Common myeloid progenitor, CD34-positive (primary cell): ENCODE measurements around the gene CD160.

Experiments
- CTCF ChIA-PET: fragments of 350-600 bp; sonication (Branson Sonifier 250); formaldehyde crosslinking; loops from one replicate; lab custom pipeline; 2021; ENCODE audit warnings: antibody characterized with exemption; lab: Charles Lee
- POLR2A ChIA-PET: fragments of 350-600 bp; sonication (Branson Sonifier 250); formaldehyde crosslinking; loops from one replicate; lab custom pipeline; 2021; ENCODE audit warnings: antibody characterized with exemption; lab: Charles Lee
- DNase-seq, 3 donors: peaks; one replicate each; pipeline versions ENCODE4 v3.0.0 to v3.0.0-alpha.2; 2013
- H3K27ac ChIP-seq, 2 experiments: 1 replicate in 1 of 2; 2 replicates in 1 of 2; pipeline ENCODE4 v1.7.0; 2013; ENCODE audit warnings: inconsistent platforms in 2 of 2, low read length in 2 of 2, mild to moderate bottlenecking in 2 of 2, low read depth in 1 of 2, moderate library complexity in 1 of 2; ENCODE audit not compliant: severe bottlenecking in 2 of 2, insufficient read depth in 1 of 2, poor library complexity in 1 of 2
- H3K27me3 ChIP-seq, 5 experiments: replicated peaks in 2 of 5; 1 replicate in 3 of 5; 2 replicates in 2 of 5; pipeline versions ENCODE4 v1.6.1 to v1.7.0; 2013; ENCODE audit warnings: low read length in 4 of 5, mild to moderate bottlenecking in 2 of 5, moderate library complexity in 2 of 5, inconsistent platforms in 1 of 5; ENCODE audit not compliant: insufficient read depth in 5 of 5, control insufficient read depth in 4 of 5
- H3K36me3 ChIP-seq, 4 experiments: 1 replicate in 2 of 4; 2 replicates in 2 of 4; pipeline versions ENCODE4 v1.6.1 to v1.7.0; 2013; ENCODE audit warnings: low read length in 3 of 4, control low read depth in 1 of 4, mild to moderate bottlenecking in 1 of 4; ENCODE audit not compliant: control insufficient read depth in 4 of 4, insufficient read depth in 4 of 4
- H3K4me1 ChIP-seq, 4 experiments: 1 replicate in 3 of 4; 2 replicates in 1 of 4; pipeline versions ENCODE4 v1.6.1 to v1.7.1; 2013; ENCODE audit warnings: low read length in 3 of 4, mild to moderate bottlenecking in 3 of 4, control low read depth in 1 of 4, inconsistent platforms in 1 of 4, moderate library complexity in 1 of 4; ENCODE audit not compliant: control insufficient read depth in 4 of 4, insufficient read depth in 4 of 4; ENCODE audit errors: control extremely low read depth in 1 of 4
- H3K4me3 ChIP-seq, 7 experiments: 1 replicate in 4 of 7; 2 replicates in 3 of 7; pipeline versions ENCODE4 v1.5.1 to v1.7.0; 2013; ENCODE audit warnings: mild to moderate bottlenecking in 7 of 7, low read length in 6 of 7, moderate library complexity in 6 of 7, inconsistent platforms in 2 of 7, low read depth in 2 of 7, control low read depth in 1 of 7; ENCODE audit not compliant: insufficient read depth in 4 of 7, control insufficient read depth in 1 of 7; ENCODE audit errors: extremely low read depth in 1 of 7
- H3K9me3 ChIP-seq, 5 experiments: 1 replicate in 4 of 5; 2 replicates in 1 of 5; pipeline versions ENCODE4 v1.6.1 to v1.7.1; 2013; ENCODE audit warnings: low read length in 4 of 5, mild to moderate bottlenecking in 2 of 5, inconsistent platforms in 1 of 5, low read depth in 1 of 5, moderate library complexity in 1 of 5; ENCODE audit not compliant: control insufficient read depth in 4 of 5, insufficient read depth in 2 of 5; ENCODE audit errors: control extremely low read depth in 1 of 5
- WGBS: methylation state at CpG from one replicate; pipeline ENCODE4 v1.1.5; 2013; ENCODE audit not compliant: insufficient coverage; 5-methylcytosine and 5-hydroxymethylcytosine counted together

The CD160 gene

GRCh38 chr1:145777357-145778145 is 58.3 kb downstream of the CD160 start:
- no peak for DNase-seq
- 100% methylated on average over 1 of the region's 1 CpG for WGBS
- POLR2A ChIA-PET: no interaction called here
- Histone ChIP-seq H3K9me3 (no peaks in the 10 kb centered on the region), H3K4me3 (no peak overlapping the region), H3K4me1 (no peaks in the 10 kb centered on the region), H3K27me3 (no peaks in the 10 kb centered on the region), H3K36me3 (peaks cover 2 to 16% (median 9%) of the 10 kb centered on the region in 4 experiments), H3K27ac (peak overlapping the region in 1 of 2 experiments; percentile 37)
- CTCF ChIA-PET: interaction anchor here (0.9 kb wide), 1 partner anchor 17 kb away, joined by 3 read pairs; no protein-coding TSS in a partner anchor

- Histone ChIP-seq H3K27ac (peak overlapping the region in 1 of 2 experiments; percentile 37), H3K36me3 (peaks cover 0 to 17% (median 8%) of the 10 kb centered on the region in 4 experiments), H3K4me1 (no peaks in the 10 kb centered on the region), H3K4me3 (no peak overlapping the region), H3K27me3 (no peaks in the 10 kb centered on the region), H3K9me3 (no peaks in the 10 kb centered on the region)
- no CpG with 5 or more reads among the region's 1 CpG for WGBS
- DNase-seq: no peak
- CTCF ChIA-PET: interaction anchor here (0.9 kb wide), 1 partner anchor 16 kb away, joined by 3 read pairs; no protein-coding TSS in a partner anchor
- POLR2A ChIA-PET: no interaction called here
Observed at GRCh38 chr1:145778146-145778540, 58.8 kb downstream of the CD160 start.

- CTCF ChIA-PET: no interaction called here
- DNase-seq: no peak
- POLR2A ChIA-PET: no interaction called here
Observed at GRCh38 chr1:145782272-145783099, 63.2 kb downstream of the CD160 start.

GRCh38 chr1:145784409-145784808 is 65.1 kb downstream of the CD160 start:
- Histone ChIP-seq H3K27ac (no peak overlapping the region), H3K36me3 (peaks cover 4 to 20% (median 14%) of the 10 kb centered on the region in 4 experiments), H3K4me1 (no peaks in the 10 kb centered on the region), H3K9me3 (no peaks in the 10 kb centered on the region), H3K27me3 (no peaks in the 10 kb centered on the region), H3K4me3 (no peak overlapping the region)
- CTCF ChIA-PET: interaction anchor here (1.0 kb wide), 1 partner anchor 11 kb away, joined by 3 read pairs; no protein-coding TSS in a partner anchor
- POLR2A ChIA-PET: no interaction called here
- 80% methylated on average over 1 of the region's 3 CpGs for WGBS
- DNase-seq: no peak

More at GRCh38 chr1:145782272-145783099, 63.2 kb downstream of the CD160 start:
- WGBS: 89% methylated on average over 3 of the region's 10 CpGs
- H3K27me3 ChIP-seq: no peaks in the 10 kb centered on the region
- no peak overlapping the region for H3K27ac ChIP-seq
- no peaks in the 10 kb centered on the region for H3K9me3 ChIP-seq
- H3K4me3 ChIP-seq: no peak overlapping the region
- no peaks in the 10 kb centered on the region for H3K4me1 ChIP-seq
- peaks cover 2 to 20% (median 10%) of the 10 kb centered on the region in 4 experiments for H3K36me3 ChIP-seq

- ChIA-PET POLR2A (no interaction called here), CTCF (interaction anchor here (1.4 kb wide), 1 partner anchor 17 kb away, joined by 6 read pairs; no protein-coding TSS in a partner anchor)
- Histone ChIP-seq H3K4me1 (no peaks in the 10 kb centered on the region), H3K27ac (no peak overlapping the region), H3K36me3 (peaks cover 4 to 20% (median 14%) of the 10 kb centered on the region in 4 experiments), H3K27me3 (no peaks in the 10 kb centered on the region), H3K9me3 (no peaks in the 10 kb centered on the region), H3K4me3 (no peak overlapping the region)
- DNase-seq: no peak
- WGBS: 88% methylated on average over 1 of the region's 1 CpG
Observed at GRCh38 chr1:145785547-145785946, 66.2 kb downstream of the CD160 start.

GRCh38 chr1:145786271-145786670 is 67.0 kb downstream of the CD160 start:
- Histone ChIP-seq H3K36me3 (peaks cover 4 to 16% (median 13%) of the 10 kb centered on the region in 4 experiments), H3K27ac (no peak overlapping the region), H3K4me3 (no peak overlapping the region), H3K27me3 (no peaks in the 10 kb centered on the region), H3K4me1 (no peaks in the 10 kb centered on the region), H3K9me3 (no peaks in the 10 kb centered on the region)
- no peak for DNase-seq
- WGBS: no CpG with 5 or more reads among the region's 1 CpG
- CTCF ChIA-PET: interaction anchor here (1.4 kb wide), 1 partner anchor 17 kb away, joined by 6 read pairs; no protein-coding TSS in a partner anchor
- POLR2A ChIA-PET: no interaction called here
